ENCODE data around the gene CAMK1D. TPM values are rescaled to one million over a fixed set of nuclear protein-coding genes. Genes with fewer than 3 reads are reported as not detected.

The CAMK1D gene
- total and polyA plus RNA-seq, 2 experiments from 2014 or later = 4.6 to 7.2 TPM

- TF ChIP-seq ZNF462 (CRISPR knock-in tag; IDR thresholded peaks at IDR 0.05) (no peak), ETS1 (IDR thresholded peaks at IDR 0.05) (no peak), ZNF114 (CRISPR knock-in tag; IDR thresholded peaks at IDR 0.05) (no peak), ZNF331 (CRISPR knock-in tag; IDR thresholded peaks at IDR 0.05; ENCODE audit: low read depth) (no peak), NANOG (IDR thresholded peaks at IDR 0.05; ENCODE audit: borderline replicate concordance) (no peak)
Observed at GRCh38 chr10:12459762-12460161, 110.4 kb downstream of the CAMK1D start (continued).

GRCh38 chr10:12463459-12463838, 114.1 kb downstream of the CAMK1D start:
- H3K4me2 ChIP-seq = no peak overlapping the region
- H3K4me1 Mint-ChIP-seq = peaks cover 8% of the 10 kb centered on the region; the same call in 2 of the 3 replicates
- no peaks in the 10 kb centered on the region for H3K27me3 ChIP-seq (ENCODE audit: insufficient read depth)
- H3K4me1 ChIP-seq (ENCODE audit: insufficient read depth) = no peaks in the 10 kb centered on the region; the same call in 1 of the 2 replicates
- no peak overlapping the region for H3K27ac Mint-ChIP-seq
- H3K36me3 Mint-ChIP-seq (ENCODE audit: low read depth) = no peaks in the 10 kb centered on the region
- H2AFZ ChIP-seq = no peak overlapping the region
- peaks cover 2% of the 10 kb centered on the region for H3K27me3 Mint-ChIP-seq (ENCODE audit: insufficient read depth, low read depth, poor library complexity)
- no peak for DNase-seq (ENCODE audit: low spot score)
- no peaks in the 10 kb centered on the region for H3F3A ChIP-seq (replicated peaks; ENCODE audit: low read depth)
- ATAC-seq = no peak
- no peaks in the 10 kb centered on the region for H3K9me2 ChIP-seq (ENCODE audit: insufficient read depth)
- H3K79me2 ChIP-seq (replicated peaks; ENCODE audit: insufficient read depth) = no peaks in the 10 kb centered on the region
- no peak overlapping the region for H3K27ac ChIP-seq (ENCODE audit: low read depth)
- no peak overlapping the region for H3K4me3 Mint-ChIP-seq
- H3K9me3 Mint-ChIP-seq = no peaks in the 10 kb centered on the region
- H3K4me3 ChIP-seq = no peak overlapping the region
- no peaks in the 10 kb centered on the region for H4K20me1 ChIP-seq (replicated peaks; ENCODE audit: insufficient read depth)
- H3K36me3 ChIP-seq (ENCODE audit: insufficient read depth) = no peaks in the 10 kb centered on the region
- no peak for TF ChIP-seq REST (IDR thresholded peaks at IDR 0.05; ENCODE audit: unreplicated experiment)
- no peak for TF ChIP-seq STAT1 (IDR thresholded peaks at IDR 0.05; ENCODE audit: unreplicated experiment)
- TF ChIP-seq POLR2AphosphoS5 (IDR thresholded peaks at IDR 0.05; ENCODE audit: low read depth) = no peak
